OCI-LY1 (cell line): ENCODE results near the gene LCP2.

Source experiments
- EZH2 ChIP-seq: fragments of 200-600 bp; sonication (generic), shearing (Covaris generic); IDR thresholded peaks from 2 replicates; pipeline ENCODE4 v1.8.0; 2017; ENCODE audit warnings: borderline replicate concordance, mixed run types, mild to moderate bottlenecking, antibody characterized with exemption, low read length, moderate library complexity, mixed read lengths
- TF ChIP-seq, protein P1 (sequence below): fragments of 200-600 bp; sonication (generic), shearing (Covaris generic); IDR thresholded peaks from 2 replicates; pipeline ENCODE4 v1.5.1; 2017; ENCODE audit warnings: mild to moderate bottlenecking, antibody characterized with exemption, low read length, moderate library complexity, mixed read lengths

DNA sequence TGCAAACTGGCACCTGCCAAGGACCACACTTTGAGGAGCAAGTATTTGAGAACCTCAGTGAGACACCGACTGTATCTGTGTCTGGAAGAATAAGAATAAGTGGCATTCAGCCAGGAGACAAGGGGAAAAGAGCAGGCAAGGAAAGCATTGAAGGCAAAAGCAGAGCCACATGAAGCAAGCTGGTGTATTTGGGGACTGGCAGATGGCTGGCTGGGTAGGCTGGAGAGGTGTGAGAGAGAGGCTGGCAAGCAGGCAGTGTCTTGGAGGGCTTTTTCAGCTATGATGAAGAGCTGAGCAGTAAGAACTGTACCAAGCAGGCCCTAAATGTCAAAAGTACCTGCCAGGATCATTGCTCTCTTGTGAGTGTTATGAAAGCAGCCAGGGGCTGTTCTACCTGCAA lies 78.9 kb downstream of the LCP2 start:
- TF ChIP-seq, protein P1, sequence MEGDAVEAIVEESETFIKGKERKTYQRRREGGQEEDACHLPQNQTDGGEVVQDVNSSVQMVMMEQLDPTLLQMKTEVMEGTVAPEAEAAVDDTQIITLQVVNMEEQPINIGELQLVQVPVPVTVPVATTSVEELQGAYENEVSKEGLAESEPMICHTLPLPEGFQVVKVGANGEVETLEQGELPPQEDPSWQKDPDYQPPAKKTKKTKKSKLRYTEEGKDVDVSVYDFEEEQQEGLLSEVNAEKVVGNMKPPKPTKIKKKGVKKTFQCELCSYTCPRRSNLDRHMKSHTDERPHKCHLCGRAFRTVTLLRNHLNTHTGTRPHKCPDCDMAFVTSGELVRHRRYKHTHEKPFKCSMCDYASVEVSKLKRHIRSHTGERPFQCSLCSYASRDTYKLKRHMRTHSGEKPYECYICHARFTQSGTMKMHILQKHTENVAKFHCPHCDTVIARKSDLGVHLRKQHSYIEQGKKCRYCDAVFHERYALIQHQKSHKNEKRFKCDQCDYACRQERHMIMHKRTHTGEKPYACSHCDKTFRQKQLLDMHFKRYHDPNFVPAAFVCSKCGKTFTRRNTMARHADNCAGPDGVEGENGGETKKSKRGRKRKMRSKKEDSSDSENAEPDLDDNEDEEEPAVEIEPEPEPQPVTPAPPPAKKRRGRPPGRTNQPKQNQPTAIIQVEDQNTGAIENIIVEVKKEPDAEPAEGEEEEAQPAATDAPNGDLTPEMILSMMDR = no peak
- TF ChIP-seq EZH2 = no peak
